ENCODE data around the gene SLC22A3.

- TF ChIP-seq, protein P1, sequence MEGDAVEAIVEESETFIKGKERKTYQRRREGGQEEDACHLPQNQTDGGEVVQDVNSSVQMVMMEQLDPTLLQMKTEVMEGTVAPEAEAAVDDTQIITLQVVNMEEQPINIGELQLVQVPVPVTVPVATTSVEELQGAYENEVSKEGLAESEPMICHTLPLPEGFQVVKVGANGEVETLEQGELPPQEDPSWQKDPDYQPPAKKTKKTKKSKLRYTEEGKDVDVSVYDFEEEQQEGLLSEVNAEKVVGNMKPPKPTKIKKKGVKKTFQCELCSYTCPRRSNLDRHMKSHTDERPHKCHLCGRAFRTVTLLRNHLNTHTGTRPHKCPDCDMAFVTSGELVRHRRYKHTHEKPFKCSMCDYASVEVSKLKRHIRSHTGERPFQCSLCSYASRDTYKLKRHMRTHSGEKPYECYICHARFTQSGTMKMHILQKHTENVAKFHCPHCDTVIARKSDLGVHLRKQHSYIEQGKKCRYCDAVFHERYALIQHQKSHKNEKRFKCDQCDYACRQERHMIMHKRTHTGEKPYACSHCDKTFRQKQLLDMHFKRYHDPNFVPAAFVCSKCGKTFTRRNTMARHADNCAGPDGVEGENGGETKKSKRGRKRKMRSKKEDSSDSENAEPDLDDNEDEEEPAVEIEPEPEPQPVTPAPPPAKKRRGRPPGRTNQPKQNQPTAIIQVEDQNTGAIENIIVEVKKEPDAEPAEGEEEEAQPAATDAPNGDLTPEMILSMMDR (conservative IDR thresholded peaks at IDR 0.05; ENCODE audit: low read depth, low read length): no peak
- TF ChIP-seq, protein P2, sequence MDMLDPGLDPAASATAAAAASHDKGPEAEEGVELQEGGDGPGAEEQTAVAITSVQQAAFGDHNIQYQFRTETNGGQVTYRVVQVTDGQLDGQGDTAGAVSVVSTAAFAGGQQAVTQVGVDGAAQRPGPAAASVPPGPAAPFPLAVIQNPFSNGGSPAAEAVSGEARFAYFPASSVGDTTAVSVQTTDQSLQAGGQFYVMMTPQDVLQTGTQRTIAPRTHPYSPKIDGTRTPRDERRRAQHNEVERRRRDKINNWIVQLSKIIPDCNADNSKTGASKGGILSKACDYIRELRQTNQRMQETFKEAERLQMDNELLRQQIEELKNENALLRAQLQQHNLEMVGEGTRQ (IDR thresholded peaks at IDR 0.05; ENCODE audit: low read depth, low read length): no peak
- TF ChIP-seq POLR2A (IDR thresholded peaks at IDR 0.05; ENCODE audit: low read depth, low read length) (no peak), BHLHE40 (IDR thresholded peaks at IDR 0.05; ENCODE audit: low read depth, low read length) (no peak), MAZ (IDR thresholded peaks at IDR 0.05; ENCODE audit: borderline replicate concordance, low read depth, low read length) (no peak), RFX5 (IDR thresholded peaks at IDR 0.05; ENCODE audit: low read depth, low read length) (no peak), FOS (IDR thresholded peaks at IDR 0.05; ENCODE audit: low read depth, low read length) (no peak), RAD21 (IDR thresholded peaks at IDR 0.05; ENCODE audit: low read length) (no peak), MAFK (IDR thresholded peaks at IDR 0.05; ENCODE audit: low read depth, low read length) (no peak), CEBPB (IDR thresholded peaks at IDR 0.05; ENCODE audit: low read depth, low read length) (no peak), NFE2L2 (IDR thresholded peaks at IDR 0.05; ENCODE audit: low read depth, low read length) (no peak), ELK1 (IDR thresholded peaks at IDR 0.05; ENCODE audit: borderline replicate concordance, low read depth, low read length) (no peak), MXI1 (IDR thresholded peaks at IDR 0.05; ENCODE audit: borderline replicate concordance, low read depth, low read length) (no peak), RCOR1 (IDR thresholded peaks at IDR 0.05; ENCODE audit: insufficient replicate concordance, low read length) (no peak)
Observed at GRCh38 chr6:160329188-160329587, 19.0 kb upstream of the SLC22A3 start.
